Natural killer cell (primary cell): Measurements from ENCODE around the gene CHD6. TPM values are rescaled to one million over a fixed set of nuclear protein-coding genes. Genes with fewer than 3 reads are reported as not detected.

Experiments used
- ATAC-seq, 3 donors: fragments of 150-1000 bp in 2 of 3; fragments of 200-7000 bp in 1 of 3; cut with Tn5 transposase; 1 replicate in 1 of 3; 2 replicates in 2 of 3; pipeline ENCODE4 v1.10.0; 2021; ENCODE audit warnings: mild to moderate bottlenecking in 2 of 3, moderate library complexity in 2 of 3
- DNase-seq, 2 donors: peaks; one replicate each; pipeline versions ENCODE4 v3.0.0 to v3.0.0-alpha.2; 2013 to 2021; ENCODE audit warnings: mixed read lengths in 1 of 2
- H3K27ac ChIP-seq: one replicate; pipeline ENCODE4 v1.5.1; 2013; ENCODE audit warnings: mild to moderate bottlenecking, low read length
- H3K27me3 ChIP-seq: one replicate; pipeline ENCODE4 v1.6.1; 2013; ENCODE audit warnings: low read length; ENCODE audit not compliant: control insufficient read depth, insufficient read depth
- H3K36me3 ChIP-seq: one replicate; pipeline ENCODE4 v1.6.1; 2013; ENCODE audit warnings: low read length; ENCODE audit not compliant: control insufficient read depth, insufficient read depth
- H3K4me1 ChIP-seq: one replicate; pipeline ENCODE4 v1.6.1; 2013; ENCODE audit warnings: low read length; ENCODE audit not compliant: control insufficient read depth, insufficient read depth
- H3K4me3 ChIP-seq: one replicate; pipeline ENCODE4 v1.5.1; 2013; ENCODE audit warnings: low read length
- H3K9me3 ChIP-seq: one replicate; pipeline ENCODE4 v1.6.1; 2013; ENCODE audit warnings: low read length; ENCODE audit not compliant: control insufficient read depth, insufficient read depth
- H3K27ac Mint-ChIP-seq, 2 donors: one replicate each; pipeline ENCODE4 v1.8.0; 2022; ENCODE audit warnings: mild to moderate bottlenecking in 2 of 2, mixed read lengths in 2 of 2, moderate library complexity in 1 of 2
- H3K27me3 Mint-ChIP-seq, 2 donors: one replicate each; pipeline ENCODE4 v1.8.0; 2022; ENCODE audit warnings: low read depth in 2 of 2, mixed read lengths in 2 of 2
- H3K36me3 Mint-ChIP-seq: one replicate; pipeline ENCODE4 v1.8.0; 2022; ENCODE audit warnings: mixed read lengths
- H3K4me1 Mint-ChIP-seq, 2 donors: one replicate each; pipeline ENCODE4 v1.8.0; 2022; ENCODE audit warnings: mixed read lengths in 2 of 2
- H3K4me3 Mint-ChIP-seq: one replicate; pipeline ENCODE4 v1.8.0; 2022; ENCODE audit warnings: mild to moderate bottlenecking, moderate library complexity, mixed read lengths
- H3K9me3 Mint-ChIP-seq, 2 donors: one replicate each; pipeline ENCODE4 v1.8.0; 2022; ENCODE audit warnings: mixed read lengths in 2 of 2
- WGBS: methylation state at CpG from one replicate; pipeline ENCODE4 v1.1.7; 2013; ENCODE audit warnings: missing lambda C conversion rate; ENCODE audit not compliant: insufficient coverage; 5-methylcytosine and 5-hydroxymethylcytosine counted together
- intact Hi-C: fragments of 100-400 bp; cut with micrococcal nuclease; formaldehyde crosslinking; loops from one replicate; pipeline ENCODE4 v1.14.2; 2022
- total RNA-seq, 4 donors: library from RNA; stranded (reverse); fragments of 120-200 nt in 1 of 4; gene quantifications; one replicate each; pipeline versions ENCODE4 v1.2.3 to v1.2.4, GENCODE V29; 2013 to 2022
- TF ChIP-seq, protein P1 (sequence below): fragments of 200-600 bp; IDR thresholded peaks from one replicate; pipeline ENCODE4 v1.8.0; 2022; ENCODE audit warnings: antibody characterized with exemption

Gene CHD6
- total RNA-seq, 3 donors from 2014 or later (not counting 1 experiment from before 2014, with no cell fraction given), result 82.8 to 96.6 (median 90.4) TPM

GRCh38 chr20:41494451-41494850, 123.7 kb downstream of the CHD6 start:
- no peak overlapping the region for H3K4me3 Mint-ChIP-seq
- Histone ChIP-seq H3K4me3 (no peak overlapping the region), H3K27me3 (no peaks in the 10 kb centered on the region), H3K27ac (no peak overlapping the region), H3K36me3 (peaks cover 62% of the 10 kb centered on the region), H3K9me3 (no peaks in the 10 kb centered on the region), H3K4me1 (no peaks in the 10 kb centered on the region)
- no peaks in the 10 kb centered on the region for H3K4me1 Mint-ChIP-seq
- no peaks in the 10 kb centered on the region for H3K27me3 Mint-ChIP-seq
- ATAC-seq, result no peak
- no peaks in the 10 kb centered on the region for H3K9me3 Mint-ChIP-seq
- no peak for DNase-seq
- TF ChIP-seq, protein P1, sequence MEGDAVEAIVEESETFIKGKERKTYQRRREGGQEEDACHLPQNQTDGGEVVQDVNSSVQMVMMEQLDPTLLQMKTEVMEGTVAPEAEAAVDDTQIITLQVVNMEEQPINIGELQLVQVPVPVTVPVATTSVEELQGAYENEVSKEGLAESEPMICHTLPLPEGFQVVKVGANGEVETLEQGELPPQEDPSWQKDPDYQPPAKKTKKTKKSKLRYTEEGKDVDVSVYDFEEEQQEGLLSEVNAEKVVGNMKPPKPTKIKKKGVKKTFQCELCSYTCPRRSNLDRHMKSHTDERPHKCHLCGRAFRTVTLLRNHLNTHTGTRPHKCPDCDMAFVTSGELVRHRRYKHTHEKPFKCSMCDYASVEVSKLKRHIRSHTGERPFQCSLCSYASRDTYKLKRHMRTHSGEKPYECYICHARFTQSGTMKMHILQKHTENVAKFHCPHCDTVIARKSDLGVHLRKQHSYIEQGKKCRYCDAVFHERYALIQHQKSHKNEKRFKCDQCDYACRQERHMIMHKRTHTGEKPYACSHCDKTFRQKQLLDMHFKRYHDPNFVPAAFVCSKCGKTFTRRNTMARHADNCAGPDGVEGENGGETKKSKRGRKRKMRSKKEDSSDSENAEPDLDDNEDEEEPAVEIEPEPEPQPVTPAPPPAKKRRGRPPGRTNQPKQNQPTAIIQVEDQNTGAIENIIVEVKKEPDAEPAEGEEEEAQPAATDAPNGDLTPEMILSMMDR, result no peak
- peaks cover 36% of the 10 kb centered on the region for H3K36me3 Mint-ChIP-seq
- 97% methylated on average over 3 of the region's 4 CpGs for WGBS
- intact Hi-C loops, result no loop called here
- no peak overlapping the region for H3K27ac Mint-ChIP-seq

- 100% methylated on average over 1 of the region's 1 CpG for WGBS
- ATAC-seq (no peak), DNase-seq (no peak)
- H3K4me3 ChIP-seq, result no peak overlapping the region
- H3K4me1 ChIP-seq, result no peaks in the 10 kb centered on the region
- Mint-ChIP-seq H3K36me3 (peaks cover 45% of the 10 kb centered on the region), H3K27ac (no peak overlapping the region), H3K9me3 (no peaks in the 10 kb centered on the region), H3K27me3 (no peaks in the 10 kb centered on the region), H3K4me3 (no peak overlapping the region), H3K4me1 (peaks cover 6 to 11% of the 10 kb centered on the region in 2 donors)
- TF ChIP-seq, protein P1, result no peak
- no peaks in the 10 kb centered on the region for H3K9me3 ChIP-seq
- no peak overlapping the region for H3K27ac ChIP-seq
- no peaks in the 10 kb centered on the region for H3K27me3 ChIP-seq
- peaks cover 54% of the 10 kb centered on the region for H3K36me3 ChIP-seq
- intact Hi-C loops, result no loop called here
Observed at GRCh38 chr20:41483553-41483930, 134.6 kb downstream of the CHD6 start.

GRCh38 chr20:41482647-41483552, 135.3 kb downstream of the CHD6 start:
- DNase-seq (no peak), ATAC-seq (no peak)
- Mint-ChIP-seq H3K36me3 (peaks cover 39% of the 10 kb centered on the region), H3K4me3 (no peak overlapping the region), H3K27me3 (no peaks in the 10 kb centered on the region), H3K9me3 (no peaks in the 10 kb centered on the region), H3K27ac (no peak overlapping the region), H3K4me1 (peaks cover 6 to 11% of the 10 kb centered on the region in 2 donors)
- TF ChIP-seq, protein P1, result no peak
- Histone ChIP-seq H3K4me1 (no peaks in the 10 kb centered on the region), H3K27me3 (no peaks in the 10 kb centered on the region), H3K4me3 (no peak overlapping the region), H3K27ac (no peak overlapping the region), H3K9me3 (no peaks in the 10 kb centered on the region), H3K36me3 (peaks cover 54% of the 10 kb centered on the region)
- WGBS, result 93% methylated on average over 5 of the region's 6 CpGs
- intact Hi-C loops, result no loop called here
